ENCODE data around the gene C19orf25. TPM values are rescaled to one million over a fixed set of nuclear protein-coding genes. Genes with fewer than 3 reads are reported as not detected.

The C19orf25 gene
- total RNA-seq, 2 donors from 2014 or later: 54.0 to 93.0 TPM

DNA sequence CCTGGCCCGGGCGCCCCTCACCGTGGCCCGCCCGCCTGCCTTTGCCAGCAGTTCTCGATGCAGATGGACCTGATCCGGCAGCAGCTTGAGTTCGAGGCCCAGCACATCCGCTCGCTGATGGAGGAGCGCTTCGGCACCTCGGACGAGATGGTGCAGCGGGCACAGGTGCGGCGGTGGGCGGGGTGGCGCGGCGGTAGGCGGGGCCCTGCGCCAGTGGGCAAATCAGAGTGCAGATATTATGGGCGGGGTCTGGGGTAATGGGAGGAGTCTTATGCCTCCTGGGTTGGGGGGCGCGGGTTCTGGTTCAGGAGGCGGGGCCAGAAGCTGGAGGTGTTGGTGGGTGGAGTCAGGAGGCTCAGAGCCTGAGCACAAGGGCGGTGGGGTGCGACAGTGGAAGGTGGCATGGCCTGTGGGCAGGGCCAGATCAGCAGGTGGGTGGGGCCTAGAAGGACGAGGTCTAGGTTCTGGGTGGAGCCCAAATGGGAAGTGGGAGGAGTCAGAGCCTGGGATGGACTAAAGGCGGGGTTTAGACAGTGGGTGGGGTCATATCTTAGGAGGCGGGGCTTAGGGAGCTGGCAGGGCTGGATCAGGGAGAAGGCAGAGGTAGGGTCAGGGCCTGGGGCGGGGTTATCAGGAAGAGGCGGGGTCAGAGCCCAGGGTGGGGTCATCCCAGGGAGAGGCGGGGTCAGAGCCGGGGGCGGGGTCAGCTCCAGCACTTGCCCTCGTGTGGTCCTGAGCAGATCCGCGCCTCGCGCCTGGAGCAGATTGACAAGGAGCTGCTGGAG is 23.5 kb downstream of the C19orf25 start:
- no peak for TF ChIP-seq POLR2AphosphoS5 (IDR thresholded peaks at IDR 0.05)
- 7% methylated on average over 40 of the region's 42 CpGs for WGBS
- Histone ChIP-seq H3K4me1 (replicated peaks) (peaks cover 4% of the 10 kb centered on the region), H3K36me3 (no peaks in the 10 kb centered on the region), H3K9me3 (no peaks in the 10 kb centered on the region), H3K27me3 (replicated peaks; ENCODE audit: insufficient read depth) (peaks cover 43% of the 10 kb centered on the region), H3K4me3 (no peak overlapping the region), H3K27ac (no peak overlapping the region)
- DNase-seq (ENCODE audit: low spot score): no peak
- intact Hi-C loops (cut with DNase I): no loop called here

DNA sequence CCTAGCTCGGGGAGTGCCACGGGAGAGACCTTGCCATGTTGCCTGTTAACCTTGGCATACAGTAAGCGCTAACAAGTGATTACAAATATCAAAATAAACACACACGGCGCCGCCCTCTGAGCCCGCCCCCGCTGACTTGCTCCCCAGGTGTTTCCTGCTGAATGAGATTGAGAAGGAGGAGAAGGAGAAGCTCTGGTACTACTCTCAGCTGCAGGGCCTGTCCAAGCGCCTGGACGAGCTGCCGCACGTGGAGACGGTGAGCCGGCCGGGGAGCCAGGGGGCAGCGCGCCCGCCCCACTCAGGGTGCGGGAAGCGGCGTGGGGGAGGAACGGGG is 24.0 kb downstream of the C19orf25 start:
- peaks cover 49% of the 10 kb centered on the region for H3K27me3 ChIP-seq (replicated peaks; ENCODE audit: insufficient read depth)
- intact Hi-C loops (cut with DNase I): no loop called here

DNA sequence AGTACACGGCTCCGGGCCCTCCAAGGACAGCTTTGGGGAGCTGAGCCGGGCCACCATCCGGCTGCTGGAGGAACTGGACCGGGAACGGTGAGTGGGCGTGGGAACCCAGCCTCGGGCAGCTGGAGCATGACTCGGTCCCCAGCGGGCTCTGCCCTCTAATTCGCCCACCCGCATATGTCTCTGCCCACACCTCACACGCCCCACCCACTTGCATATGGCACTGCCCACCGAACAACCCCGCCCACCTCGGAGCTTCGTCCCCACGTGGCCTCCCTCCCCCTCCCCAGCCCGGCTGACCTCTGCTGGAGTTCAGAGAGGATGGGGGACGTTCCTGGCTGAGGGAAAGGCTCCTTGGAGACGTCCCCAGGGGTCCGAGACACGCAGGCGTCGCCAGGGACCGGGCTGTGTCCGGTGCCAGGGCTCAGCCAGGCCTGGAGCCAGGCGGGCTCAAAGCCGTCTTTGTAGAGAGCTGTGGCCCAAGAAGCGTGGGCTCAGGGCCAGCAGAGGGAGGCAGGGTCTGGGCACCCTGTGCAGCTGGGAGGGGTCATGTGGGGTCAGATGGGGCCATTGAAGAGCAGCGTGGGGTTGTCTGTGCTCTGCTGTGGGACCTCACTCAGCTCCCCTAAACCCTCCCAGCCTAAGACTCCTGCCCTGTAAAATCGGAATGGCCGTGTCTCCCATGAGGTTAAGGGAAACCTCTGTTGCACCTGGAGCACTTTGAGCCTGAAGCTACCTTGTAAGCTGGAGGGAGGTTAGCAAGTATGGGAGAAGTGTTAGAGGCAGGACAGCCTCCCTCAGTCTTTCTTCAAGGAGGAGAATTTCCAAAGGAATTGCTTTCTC is 25.3 kb downstream of the C19orf25 start:
- Histone ChIP-seq H3K9me3 (no peaks in the 10 kb centered on the region), H3K4me1 (replicated peaks) (peaks cover 4% of the 10 kb centered on the region), H3K36me3 (no peaks in the 10 kb centered on the region), H3K27me3 (replicated peaks; ENCODE audit: insufficient read depth) (peaks cover 56% of the 10 kb centered on the region), H3K4me3 (no peak overlapping the region), H3K27ac (no peak overlapping the region)
- TF ChIP-seq POLR2A (IDR thresholded peaks at IDR 0.05) (no peak), POLR2AphosphoS5 (IDR thresholded peaks at IDR 0.05) (no peak)
- TF ChIP-seq, protein P1, sequence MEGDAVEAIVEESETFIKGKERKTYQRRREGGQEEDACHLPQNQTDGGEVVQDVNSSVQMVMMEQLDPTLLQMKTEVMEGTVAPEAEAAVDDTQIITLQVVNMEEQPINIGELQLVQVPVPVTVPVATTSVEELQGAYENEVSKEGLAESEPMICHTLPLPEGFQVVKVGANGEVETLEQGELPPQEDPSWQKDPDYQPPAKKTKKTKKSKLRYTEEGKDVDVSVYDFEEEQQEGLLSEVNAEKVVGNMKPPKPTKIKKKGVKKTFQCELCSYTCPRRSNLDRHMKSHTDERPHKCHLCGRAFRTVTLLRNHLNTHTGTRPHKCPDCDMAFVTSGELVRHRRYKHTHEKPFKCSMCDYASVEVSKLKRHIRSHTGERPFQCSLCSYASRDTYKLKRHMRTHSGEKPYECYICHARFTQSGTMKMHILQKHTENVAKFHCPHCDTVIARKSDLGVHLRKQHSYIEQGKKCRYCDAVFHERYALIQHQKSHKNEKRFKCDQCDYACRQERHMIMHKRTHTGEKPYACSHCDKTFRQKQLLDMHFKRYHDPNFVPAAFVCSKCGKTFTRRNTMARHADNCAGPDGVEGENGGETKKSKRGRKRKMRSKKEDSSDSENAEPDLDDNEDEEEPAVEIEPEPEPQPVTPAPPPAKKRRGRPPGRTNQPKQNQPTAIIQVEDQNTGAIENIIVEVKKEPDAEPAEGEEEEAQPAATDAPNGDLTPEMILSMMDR (IDR thresholded peaks at IDR 0.05): no peak
- no peak for DNase-seq (ENCODE audit: low spot score)
- intact Hi-C loops (cut with DNase I): no loop called here
- WGBS: 10% methylated on average over 26 of the region's 33 CpGs

More for the DNA sequence above, 24.0 kb downstream of the C19orf25 start:
- 14% methylated on average over 22 of the region's 22 CpGs for WGBS
- no peak overlapping the region for H3K27ac ChIP-seq
- no peaks in the 10 kb centered on the region for H3K36me3 ChIP-seq
- no peak overlapping the region for H3K4me3 ChIP-seq
- no peaks in the 10 kb centered on the region for H3K9me3 ChIP-seq
- peaks cover 4% of the 10 kb centered on the region for H3K4me1 ChIP-seq (replicated peaks)
- DNase-seq (ENCODE audit: low spot score): no peak
- no peak for TF ChIP-seq POLR2AphosphoS5 (IDR thresholded peaks at IDR 0.05)
- TF ChIP-seq POLR2A (IDR thresholded peaks at IDR 0.05): no peak
- TF ChIP-seq, protein P1 (IDR thresholded peaks at IDR 0.05): no peak

DNA sequence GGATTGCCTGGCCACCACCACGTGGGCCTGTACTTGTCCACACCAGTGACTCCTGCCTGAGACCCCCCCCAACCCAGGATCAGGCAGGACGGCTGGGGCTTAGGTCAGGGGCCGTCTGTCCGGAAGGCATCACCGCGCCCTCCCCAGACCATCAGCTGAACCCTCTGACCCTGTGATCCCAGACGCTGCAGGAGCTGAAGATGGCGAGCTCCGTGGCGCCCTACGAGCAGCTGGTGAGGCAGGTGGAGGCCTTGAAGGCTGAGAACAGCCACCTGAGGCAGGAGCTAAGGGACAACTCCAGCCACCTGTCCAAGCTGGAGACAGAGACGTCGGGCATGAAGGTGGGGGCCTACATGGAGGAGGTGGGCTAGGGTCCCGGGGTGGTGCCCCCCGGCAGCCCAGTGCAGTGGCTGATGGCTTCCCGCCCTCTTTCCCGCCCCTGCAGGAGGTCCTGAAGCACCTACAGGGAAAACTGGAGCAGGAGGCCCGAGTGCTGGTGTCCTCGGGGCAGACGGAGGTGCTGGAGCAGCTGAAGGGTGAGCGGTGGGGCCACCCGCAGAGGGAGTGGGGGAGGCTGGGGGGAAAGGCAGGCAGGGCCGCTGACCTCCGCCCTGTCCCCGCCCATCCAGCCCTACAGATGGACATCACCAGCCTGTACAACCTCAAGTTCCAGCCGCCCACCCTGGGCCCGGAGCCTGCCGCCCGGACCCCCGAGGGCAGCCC is 26.1 kb downstream of the C19orf25 start:
- H3K27ac ChIP-seq: no peak overlapping the region
- peaks cover 4% of the 10 kb centered on the region for H3K4me1 ChIP-seq (replicated peaks)
- H3K4me3 ChIP-seq: no peak overlapping the region
- intact Hi-C loops (cut with DNase I): no loop called here
- no peak for DNase-seq (ENCODE audit: low spot score)
- no peaks in the 10 kb centered on the region for H3K9me3 ChIP-seq
- 60% methylated on average over 21 of the region's 30 CpGs for WGBS
- peaks cover 58% of the 10 kb centered on the region for H3K27me3 ChIP-seq (replicated peaks; ENCODE audit: insufficient read depth)
- H3K36me3 ChIP-seq: no peaks in the 10 kb centered on the region
- TF ChIP-seq POLR2A (IDR thresholded peaks at IDR 0.05) (no peak), POLR2AphosphoS5 (IDR thresholded peaks at IDR 0.05) (no peak)
- TF ChIP-seq, protein P1 (IDR thresholded peaks at IDR 0.05): no peak

All from prostate gland (tissue), 2 donors.